Neural progenitor cell (in vitro differentiated cells): ENCODE results near the gene APOC4. TPM values are rescaled to one million over a fixed set of nuclear protein-coding genes. Genes with fewer than 3 reads are reported as not detected.

Experiments
- DNase-seq: peaks from one replicate; pipeline ENCODE4 v3.0.0-alpha.2; 2016; ENCODE audit warnings: low spot score
- H2AFZ ChIP-seq: fragments of 200-600 bp; sonication (generic); replicated peaks from 2 replicates; pipeline ENCODE4 v1.6.1; 2016; ENCODE audit warnings: antibody characterized with exemption
- H3F3A ChIP-seq: fragments of 200-600 bp; sonication (generic); 2 replicates; pipeline ENCODE4 v1.6.1; 2016; ENCODE audit warnings: antibody characterized with exemption, low read depth
- H3K27ac ChIP-seq: fragments of 200-600 bp; sonication (generic); 2 replicates; pipeline ENCODE4 v1.5.1; 2016; ENCODE audit warnings: mild to moderate bottlenecking
- H3K27me3 ChIP-seq: fragments of 200-600 bp; sonication (generic); 2 replicates; pipeline ENCODE4 v1.6.1; 2016; ENCODE audit warnings: mild to moderate bottlenecking, moderate library complexity
- H3K36me3 ChIP-seq: fragments of 200-600 bp; sonication (generic); 2 replicates; pipeline ENCODE4 v1.5.1; 2016
- H3K4me1 ChIP-seq: fragments of 200-600 bp; sonication (generic); 2 replicates; pipeline ENCODE4 v1.6.1; 2016; ENCODE audit warnings: mixed run types
- H3K4me2 ChIP-seq: fragments of 200-600 bp; sonication (generic); 2 replicates; pipeline ENCODE4 v1.6.1; 2016
- H3K4me3 ChIP-seq: fragments of 200-600 bp; sonication (generic); 2 replicates; pipeline ENCODE4 v1.5.1; 2016
- H3K79me2 ChIP-seq: fragments of 200-600 bp; sonication (generic); 2 replicates; pipeline ENCODE4 v1.6.1; 2016; ENCODE audit warnings: low read depth
- H3K9ac ChIP-seq: fragments of 200-600 bp; sonication (generic); 2 replicates; pipeline ENCODE4 v1.6.1; 2016
- H3K9me3 ChIP-seq: fragments of 200-600 bp; sonication (generic); 2 replicates; pipeline ENCODE4 v1.5.1; 2016; ENCODE audit warnings: low read depth
- H4K20me1 ChIP-seq: fragments of 200-600 bp; sonication (generic); 2 replicates; pipeline ENCODE4 v1.6.1; 2016; ENCODE audit warnings: low read depth
- H3K27ac Mint-ChIP-seq: 3 replicates; pipeline ENCODE4 v1.8.0; 2021; ENCODE audit warnings: mixed read lengths
- H3K27me3 Mint-ChIP-seq: 2 replicates; pipeline ENCODE4 v1.8.0; 2022; ENCODE audit warnings: low read depth, mild to moderate bottlenecking, inconsistent platforms, moderate library complexity, mixed read lengths; ENCODE audit not compliant: insufficient read depth
- H3K36me3 Mint-ChIP-seq: 3 replicates; pipeline ENCODE4 v1.8.0; 2021; ENCODE audit warnings: mixed read lengths
- H3K4me1 Mint-ChIP-seq: 3 replicates; pipeline ENCODE4 v1.8.0; 2021; ENCODE audit warnings: mixed read lengths
- H3K4me3 Mint-ChIP-seq: 3 replicates; pipeline ENCODE4 v1.8.0; 2021; ENCODE audit warnings: mild to moderate bottlenecking, moderate library complexity, mixed read lengths
- H3K9me3 Mint-ChIP-seq: 3 replicates; pipeline ENCODE4 v1.8.0; 2020; ENCODE audit warnings: mixed read lengths
- CTCF ChIP-seq: fragments of 200-600 bp; sonication (generic); IDR thresholded peaks from 2 replicates; pipeline ENCODE4 v1.5.1; 2017; ENCODE audit warnings: antibody characterized with exemption, mild to moderate bottlenecking
- EZH2 ChIP-seq: fragments of 200-600 bp; sonication (generic); IDR thresholded peaks from 2 replicates; pipeline ENCODE4 v1.6.1; 2017; ENCODE audit warnings: antibody characterized with exemption, mild to moderate bottlenecking, moderate library complexity
- EZH2phosphoT487 ChIP-seq: fragments of 200-600 bp; sonication (generic); IDR thresholded peaks from 2 replicates; pipeline ENCODE4 v1.6.1; 2017; ENCODE audit warnings: antibody characterized with exemption
- total RNA-seq: library from RNA; depleted of rRNA; stranded (reverse); fragments of >200 nt; gene quantifications from 2 replicates; pipeline ENCODE4 v1.2.3, GENCODE V29; 2015; ENCODE audit warnings: low replicate concordance

The APOC4 gene
- total RNA-seq, 1 donor from 2014 or later = not detected

DNA sequence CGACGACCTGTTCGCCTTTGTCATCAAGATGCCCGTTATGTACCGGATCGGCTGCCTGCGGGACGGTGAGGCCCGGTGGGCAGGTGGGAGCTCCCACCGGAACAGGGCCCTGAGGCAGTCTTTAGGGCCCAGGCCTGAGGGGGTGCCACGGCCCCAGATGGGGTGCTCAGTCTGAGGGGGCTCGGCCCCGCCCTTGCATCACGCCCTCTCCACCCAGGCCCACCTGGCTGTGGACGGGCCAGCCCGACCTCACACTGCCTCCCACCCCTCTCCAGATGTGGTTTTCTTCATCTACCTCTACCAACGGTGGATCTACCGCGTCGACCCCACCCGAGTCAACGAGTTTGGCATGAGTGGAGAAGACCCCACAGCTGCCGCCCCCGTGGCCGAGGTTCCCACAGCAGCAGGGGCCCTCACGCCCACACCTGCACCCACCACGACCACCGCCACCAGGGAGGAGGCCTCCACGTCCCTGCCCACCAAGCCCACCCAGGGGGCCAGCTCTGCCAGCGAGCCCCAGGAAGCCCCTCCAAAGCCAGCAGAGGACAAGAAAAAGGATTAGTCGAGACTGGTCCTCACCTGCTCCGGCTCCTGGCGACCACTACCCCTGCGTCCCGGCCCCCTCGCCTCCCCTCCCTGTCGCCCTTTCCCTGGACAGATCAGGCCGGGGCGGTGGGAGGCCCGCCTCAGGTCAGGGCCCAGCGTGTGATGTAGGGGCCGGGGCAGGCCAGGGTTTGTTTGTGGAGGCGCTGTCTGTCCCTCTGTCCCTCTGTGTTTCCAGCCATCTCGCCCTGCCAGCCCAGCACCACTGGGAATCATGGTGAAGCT, 50.5 kb downstream of the APOC4 start:
- no peak overlapping the region for H3K27ac Mint-ChIP-seq
- TF ChIP-seq EZH2phosphoT487 = no peak
- TF ChIP-seq EZH2 = no peak
- TF ChIP-seq CTCF = no peak
- Histone ChIP-seq H3K27me3 (no peaks in the 10 kb centered on the region), H3F3A (no peaks in the 10 kb centered on the region), H3K79me2 (no peaks in the 10 kb centered on the region), H3K4me1 (no peaks in the 10 kb centered on the region), H3K9ac (no peak overlapping the region), H3K4me3 (no peak overlapping the region), H3K9me3 (no peaks in the 10 kb centered on the region), H3K27ac (no peak overlapping the region), H3K4me2 (no peak overlapping the region), H3K36me3 (no peaks in the 10 kb centered on the region), H2AFZ (no peak overlapping the region), H4K20me1 (peaks cover 6% of the 10 kb centered on the region)
- H3K4me3 Mint-ChIP-seq = no peak overlapping the region
- H3K9me3 Mint-ChIP-seq = no peaks in the 10 kb centered on the region
- peaks cover 9% of the 10 kb centered on the region for H3K36me3 Mint-ChIP-seq
- no peaks in the 10 kb centered on the region for H3K4me1 Mint-ChIP-seq
- DNase-seq = no peak
- peaks cover 2% of the 10 kb centered on the region for H3K27me3 Mint-ChIP-seq

DNA sequence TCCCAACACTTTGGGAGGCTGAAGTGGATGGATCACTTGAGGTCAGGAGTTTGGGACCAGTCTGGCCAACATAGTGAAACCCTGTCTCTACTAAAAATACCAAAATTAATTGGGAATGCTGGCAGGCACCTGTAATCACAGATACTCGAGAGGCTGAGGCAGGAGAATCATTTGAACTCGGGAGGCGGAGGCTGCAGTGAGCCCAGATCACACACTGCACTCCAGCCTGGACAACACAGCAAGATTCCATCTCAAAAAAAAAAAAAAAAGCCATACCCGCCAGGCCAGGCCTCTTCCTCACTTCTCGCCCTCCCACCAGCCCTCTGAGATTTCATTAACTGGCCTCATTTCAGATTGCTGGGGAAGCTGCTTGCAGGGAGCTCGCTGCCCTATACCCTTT, 51.5 kb downstream of the APOC4 start:
- no peak overlapping the region for H2AFZ ChIP-seq
- no peak overlapping the region for H3K27ac ChIP-seq
- no peaks in the 10 kb centered on the region for H3K4me1 ChIP-seq
- TF ChIP-seq EZH2phosphoT487 (no peak), EZH2 (no peak), CTCF (no peak)
- H3K27me3 Mint-ChIP-seq = peaks cover 7% of the 10 kb centered on the region
- H3K79me2 ChIP-seq = no peaks in the 10 kb centered on the region
- no peaks in the 10 kb centered on the region for H3F3A ChIP-seq
- no peak for DNase-seq
- no peak overlapping the region for H3K9ac ChIP-seq
- peaks cover 6% of the 10 kb centered on the region for H4K20me1 ChIP-seq
- no peak overlapping the region for H3K4me3 Mint-ChIP-seq
- H3K4me2 ChIP-seq = no peak overlapping the region
- H3K27ac Mint-ChIP-seq = no peak overlapping the region
- H3K36me3 Mint-ChIP-seq = peaks cover 7% of the 10 kb centered on the region
- no peaks in the 10 kb centered on the region for H3K9me3 ChIP-seq
- no peaks in the 10 kb centered on the region for H3K27me3 ChIP-seq
- no peaks in the 10 kb centered on the region for H3K36me3 ChIP-seq
- H3K4me3 ChIP-seq = no peak overlapping the region
- H3K9me3 Mint-ChIP-seq = no peaks in the 10 kb centered on the region
- H3K4me1 Mint-ChIP-seq = no peaks in the 10 kb centered on the region

DNA sequence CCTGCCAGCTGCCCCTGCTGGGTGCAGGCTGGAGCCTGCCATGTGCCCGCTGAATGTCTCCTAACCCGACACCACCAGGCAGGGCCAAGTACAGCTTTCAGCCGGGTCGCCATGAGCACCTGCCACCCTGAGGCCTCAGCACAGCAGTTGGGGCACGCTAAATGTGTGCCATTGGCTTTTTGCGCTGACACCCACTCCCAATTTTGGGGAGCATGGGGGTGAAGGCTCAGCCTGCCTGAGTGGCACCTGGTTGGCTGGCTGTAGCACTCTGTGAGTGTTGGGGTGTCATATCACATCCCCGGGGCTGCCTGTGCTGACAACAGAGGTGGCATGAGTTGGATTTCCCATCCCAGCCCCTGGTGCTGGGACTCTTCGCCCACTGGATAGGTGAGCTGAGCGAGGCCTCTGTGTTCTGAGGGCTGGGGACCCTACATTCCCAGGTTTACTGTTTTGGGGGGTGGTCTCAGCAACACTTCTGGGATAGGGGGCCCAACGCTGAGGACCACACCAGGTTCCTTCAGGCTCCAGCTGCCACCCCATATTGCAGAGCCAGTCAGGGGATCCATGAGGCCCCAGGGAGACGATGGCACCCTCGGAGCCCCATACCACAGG, 52.0 kb downstream of the APOC4 start:
- H3K27ac ChIP-seq = no peak overlapping the region
- H3K4me2 ChIP-seq = no peak overlapping the region
- Mint-ChIP-seq H3K4me3 (no peak overlapping the region), H3K36me3 (peaks cover 5% of the 10 kb centered on the region), H3K9me3 (no peaks in the 10 kb centered on the region), H3K27me3 (peaks cover 6% of the 10 kb centered on the region), H3K27ac (no peak overlapping the region), H3K4me1 (no peaks in the 10 kb centered on the region)
- peaks cover 6% of the 10 kb centered on the region for H4K20me1 ChIP-seq
- H3K79me2 ChIP-seq = no peaks in the 10 kb centered on the region
- no peaks in the 10 kb centered on the region for H3K9me3 ChIP-seq
- H3K4me3 ChIP-seq = no peak overlapping the region
- no peaks in the 10 kb centered on the region for H3K4me1 ChIP-seq
- no peaks in the 10 kb centered on the region for H3F3A ChIP-seq
- TF ChIP-seq EZH2 (no peak), CTCF (no peak), EZH2phosphoT487 (no peak)
- no peak overlapping the region for H2AFZ ChIP-seq
- DNase-seq = no peak
- H3K9ac ChIP-seq = no peak overlapping the region
- no peaks in the 10 kb centered on the region for H3K27me3 ChIP-seq
- H3K36me3 ChIP-seq = no peaks in the 10 kb centered on the region

Other genes with a start within 250 kb of the APOC4 start
- gene CEACAM16, start 243.1 kb upstream of the APOC4 start, total RNA-seq = not detected in 2 replicates
- gene BCL3, start 193.5 kb upstream of the APOC4 start, total RNA-seq = not detected in 2 replicates
- 1.4 and 1.5 TPM in 2 replicates for gene CBLC, start 164.3 kb upstream of the APOC4 start, total RNA-seq
- gene BCAM, start 133.1 kb upstream of the APOC4 start, total RNA-seq = 7.1 and 16.9 TPM in 2 replicates
- 54.2 and 210 TPM in 2 replicates for gene NECTIN2, start 95.9 kb upstream of the APOC4 start, total RNA-seq
- 30.1 and 110 TPM in 2 replicates for gene TOMM40, start 51.0 kb upstream of the APOC4 start, total RNA-seq
- 195 and 530 TPM in 2 replicates for gene APOE, start 36.4 kb upstream of the APOC4 start, total RNA-seq
- gene APOC1, start 27.6 kb upstream of the APOC4 start, total RNA-seq = 16.1 and 17.6 TPM in 2 replicates
- not detected in 2 replicates for gene APOC2, start 3.8 kb downstream of the APOC4 start, total RNA-seq
- 12.1 and 27.9 TPM in 2 replicates for gene CLPTM1, start 13.1 kb downstream of the APOC4 start, total RNA-seq
- 0.43 and 5.9 TPM in 2 replicates for gene RELB, start 59.2 kb downstream of the APOC4 start, total RNA-seq
- 57.0 and 97.1 TPM in 2 replicates for gene CLASRP, start 96.8 kb downstream of the APOC4 start, total RNA-seq
- gene ZNF296, start 134.2 kb downstream of the APOC4 start, total RNA-seq = 0.53 TPM in 1 of 2 replicates, not detected in the other
- gene GEMIN7, start 137.0 kb downstream of the APOC4 start, total RNA-seq = 7.3 and 32.6 TPM in 2 replicates
- gene PPP1R37, start 150.9 kb downstream of the APOC4 start, total RNA-seq = 8.1 and 34.1 TPM in 2 replicates
- 0.02 and 0.19 TPM in 2 replicates for gene NKPD1, start 218.7 kb downstream of the APOC4 start, total RNA-seq
- 24.7 and 55.1 TPM in 2 replicates for gene TRAPPC6A, start 236.0 kb downstream of the APOC4 start, total RNA-seq
- gene BLOC1S3, start 236.5 kb downstream of the APOC4 start, total RNA-seq = 2.0 and 3.8 TPM in 2 replicates